GM18505 (cell line): ENCODE results near the gene ADAMTS17.
"Not testable (repeated sequence)": the region's sequence is repeated elsewhere in the genome, so short reads cannot be mapped to it uniquely, and the experiment has no call there.

ENCODE experiments used
- ATAC-seq: cut with Tn5 transposase; IDR thresholded peaks from one replicate; pipeline ENCODE4 v1.9.1; 2021; ENCODE audit not compliant: unreplicated experiment
- POLR2A ChIP-seq: IDR thresholded peaks from 4 replicates; pipeline ENCODE4 v1.6.1; 2011; ENCODE audit warnings: borderline replicate concordance; ENCODE audit not compliant: insufficient read depth, insufficient read length; ENCODE audit errors: extremely low read depth

Gene ADAMTS17

GRCh38 chr15:100103828-100104227 is 237.9 kb downstream of the ADAMTS17 start:
- no peak for TF ChIP-seq POLR2A
- ATAC-seq = no peak

- TF ChIP-seq POLR2A = no peak
Observed at GRCh38 chr15:100101426-100102089, 240.2 kb downstream of the ADAMTS17 start.

GRCh38 chr15:100100926-100101325 is 240.8 kb downstream of the ADAMTS17 start:
- TF ChIP-seq POLR2A = no peak
- ATAC-seq = no peak

More at GRCh38 chr15:100101426-100102089, 240.2 kb downstream of the ADAMTS17 start:
- ATAC-seq = no peak

- no peak for TF ChIP-seq POLR2A
- ATAC-seq = no peak
Observed at GRCh38 chr15:100099976-100100375, 241.8 kb downstream of the ADAMTS17 start.

GRCh38 chr15:100098705-100099104 is 243.1 kb downstream of the ADAMTS17 start:
- no peak for ATAC-seq
- TF ChIP-seq POLR2A = no peak

- ATAC-seq = no peak
- no peak for TF ChIP-seq POLR2A
Observed at GRCh38 chr15:100097342-100098127, 244.2 kb downstream of the ADAMTS17 start.

GRCh38 chr15:100096700-100097099 is 245.1 kb downstream of the ADAMTS17 start:
- TF ChIP-seq POLR2A = no peak
- no peak for ATAC-seq

GRCh38 chr15:100096248-100096600 is 245.6 kb downstream of the ADAMTS17 start:
- no peak for ATAC-seq

GRCh38 chr15:100095541-100096247 is 246.1 kb downstream of the ADAMTS17 start:
- ATAC-seq = no peak
- TF ChIP-seq POLR2A = no peak

More at GRCh38 chr15:100096248-100096600, 245.6 kb downstream of the ADAMTS17 start:
- no peak for TF ChIP-seq POLR2A

GRCh38 chr15:100094127-100094510 is 247.7 kb downstream of the ADAMTS17 start:
- ATAC-seq = no peak
- no peak for TF ChIP-seq POLR2A

- no peak for ATAC-seq
- TF ChIP-seq POLR2A = no peak
Observed at GRCh38 chr15:100093211-100094126, 248.3 kb downstream of the ADAMTS17 start.

- no peak for TF ChIP-seq POLR2A
- ATAC-seq = no peak
Observed at GRCh38 chr15:100092034-100092433, 249.7 kb downstream of the ADAMTS17 start.

- ATAC-seq = no peak
Observed at GRCh38 chr15:100090411-100090810, 251.4 kb downstream of the ADAMTS17 start.

GRCh38 chr15:100084042-100084821 is 257.5 kb downstream of the ADAMTS17 start:
- not testable (repeated sequence) for ATAC-seq

More at GRCh38 chr15:100090411-100090810, 251.4 kb downstream of the ADAMTS17 start:
- no peak for TF ChIP-seq POLR2A
